GM23338 (cell line): ENCODE measurements around the gene TPO. TPM values are rescaled to one million over a fixed set of nuclear protein-coding genes. Genes with fewer than 3 reads are reported as not detected.

Experiments
- ATAC-seq: fragments of 200-7000 bp; cut with Tn5 transposase; 3 replicates; pipeline ENCODE4 v1.9.1; 2020
- DNase-seq: peaks from one replicate; pipeline ENCODE4 v3.0.0-alpha.2; 2015; ENCODE audit warnings: low spot score
- H2AFZ ChIP-seq: fragments of 200-600 bp; sonication (generic); 2 replicates; pipeline ENCODE4 v1.8.0; 2016; ENCODE audit warnings: antibody characterized with exemption, mild to moderate bottlenecking, moderate library complexity
- H3F3A ChIP-seq: fragments of 200-600 bp; sonication (generic); replicated peaks from 2 replicates; pipeline ENCODE4 v1.8.0; 2017; ENCODE audit warnings: antibody characterized with exemption, mixed run types, low read depth
- H3K27ac ChIP-seq: fragments of 200-600 bp; sonication (generic); 2 replicates; pipeline ENCODE4 v1.6.1; 2016; ENCODE audit warnings: low read depth
- H3K27me3 ChIP-seq: fragments of 200-600 bp; sonication (generic); 2 replicates; pipeline ENCODE4 v1.8.0; 2016; ENCODE audit warnings: mild to moderate bottlenecking, mixed run types, moderate library complexity; ENCODE audit not compliant: insufficient read depth
- H3K36me3 ChIP-seq: fragments of 200-600 bp; sonication (generic); 2 replicates; pipeline ENCODE4 v1.8.0; 2016; ENCODE audit warnings: mild to moderate bottlenecking; ENCODE audit not compliant: insufficient read depth
- H3K4me1 ChIP-seq: fragments of 200-600 bp; sonication (generic); 2 replicates; pipeline ENCODE4 v1.8.0; 2016; ENCODE audit warnings: mild to moderate bottlenecking, moderate library complexity; ENCODE audit not compliant: insufficient read depth
- H3K4me2 ChIP-seq: fragments of 200-600 bp; sonication (generic); 2 replicates; pipeline ENCODE4 v1.7.1; 2017; ENCODE audit warnings: mixed run types
- H3K4me3 ChIP-seq: fragments of 200-600 bp; sonication (generic); 2 replicates; pipeline ENCODE4 v1.6.1; 2016; ENCODE audit warnings: mixed run types
- H3K79me2 ChIP-seq: fragments of 200-600 bp; sonication (generic); replicated peaks from 2 replicates; pipeline ENCODE4 v1.8.0; 2017; ENCODE audit warnings: mild to moderate bottlenecking; ENCODE audit not compliant: insufficient read depth
- H3K9me2 ChIP-seq: fragments of 200-600 bp; sonication (generic); 2 replicates; pipeline ENCODE4 v1.8.0; 2017; ENCODE audit not compliant: insufficient read depth
- H4K20me1 ChIP-seq: fragments of 200-600 bp; sonication (generic); replicated peaks from 2 replicates; pipeline ENCODE4 v1.8.0; 2017; ENCODE audit warnings: mild to moderate bottlenecking; ENCODE audit not compliant: insufficient read depth
- H3K27ac Mint-ChIP-seq: 2 replicates; pipeline ENCODE4 v1.8.0; 2020; ENCODE audit warnings: inconsistent platforms, mild to moderate bottlenecking, moderate library complexity, mixed read lengths
- H3K27me3 Mint-ChIP-seq: 3 replicates; pipeline ENCODE4 v1.8.0; 2022; ENCODE audit warnings: low read depth, mild to moderate bottlenecking, moderate library complexity, mixed read lengths, inconsistent platforms; ENCODE audit not compliant: insufficient read depth, poor library complexity
- H3K36me3 Mint-ChIP-seq: 3 replicates; pipeline ENCODE4 v1.8.0; 2021; ENCODE audit warnings: low read depth, mild to moderate bottlenecking, inconsistent platforms, moderate library complexity, mixed read lengths
- H3K4me1 Mint-ChIP-seq: 3 replicates; pipeline ENCODE4 v1.8.0; 2020; ENCODE audit warnings: mild to moderate bottlenecking, inconsistent platforms, mixed read lengths
- H3K4me3 Mint-ChIP-seq: 3 replicates; pipeline ENCODE4 v1.8.0; 2021; ENCODE audit warnings: moderate library complexity, mild to moderate bottlenecking, inconsistent platforms, mixed read lengths
- H3K9me3 Mint-ChIP-seq: 3 replicates; pipeline ENCODE4 v1.8.0; 2020; ENCODE audit warnings: moderate library complexity, mild to moderate bottlenecking, inconsistent platforms, mixed read lengths
- CREB1 ChIP-seq: fragments of 250-450 bp; sonication (Bioruptor Pico); IDR thresholded peaks from 2 replicates; pipeline ENCODE4 v1.5.0; 2020; ENCODE audit warnings: low read depth, mild to moderate bottlenecking, moderate library complexity
- CTCF ChIP-seq, 2 experiments: fragments of 200-600 bp in 1 of 2; sonication (generic) in 1 of 2; conservative IDR thresholded peaks; 2 replicates each; pipeline versions ENCODE4 v1.5.1 to v1.6.1; 2016 to 2017; ENCODE audit warnings: antibody characterized with exemption in 2 of 2, low read depth in 2 of 2, mild to moderate bottlenecking in 2 of 2, moderate library complexity in 1 of 2
- ETS1 ChIP-seq: IDR thresholded peaks from 2 replicates; pipeline ENCODE4 v1.6.1; 2016; ENCODE audit warnings: antibody characterized with exemption
- EZH2 ChIP-seq: fragments of 200-600 bp; sonication (generic); IDR thresholded peaks from one replicate; pipeline ENCODE4 v1.8.0; 2017; ENCODE audit warnings: antibody characterized with exemption, mild to moderate bottlenecking, low read depth; ENCODE audit not compliant: unreplicated experiment
- EZH2phosphoT487 ChIP-seq: fragments of 200-600 bp; sonication (generic); IDR thresholded peaks from one replicate; pipeline ENCODE4 v1.8.1; 2018; ENCODE audit warnings: antibody characterized with exemption; ENCODE audit not compliant: unreplicated experiment
- JUNB ChIP-seq: IDR thresholded peaks from one replicate; pipeline ENCODE4 v1.6.1; 2016; ENCODE audit warnings: antibody characterized with exemption; ENCODE audit not compliant: unreplicated experiment
- NANOG ChIP-seq: IDR thresholded peaks from 2 replicates; pipeline ENCODE4 v1.6.1; 2016; ENCODE audit warnings: antibody characterized with exemption, borderline replicate concordance
- POLR2AphosphoS5 ChIP-seq: IDR thresholded peaks from 2 replicates; pipeline ENCODE4 v1.6.1; 2016; ENCODE audit warnings: antibody characterized with exemption, low read depth
- REST ChIP-seq: IDR thresholded peaks from one replicate; pipeline ENCODE4 v1.6.1; 2018; ENCODE audit warnings: antibody characterized with exemption; ENCODE audit not compliant: unreplicated experiment
- STAT1 ChIP-seq: IDR thresholded peaks from one replicate; pipeline ENCODE4 v1.6.1; 2016; ENCODE audit warnings: antibody characterized with exemption; ENCODE audit not compliant: unreplicated experiment
- ZNF114 ChIP-seq: fragments of 250-450 bp; sonication (Bioruptor Pico); IDR thresholded peaks from 2 replicates; pipeline ENCODE4 v1.5.0; 2020; ENCODE audit warnings: mild to moderate bottlenecking, moderate library complexity
- ZNF331 ChIP-seq: fragments of 250-450 bp; sonication (Bioruptor Pico); IDR thresholded peaks from 2 replicates; pipeline ENCODE4 v1.5.0; 2020; ENCODE audit warnings: low read depth, mild to moderate bottlenecking, moderate library complexity
- polyA plus RNA-seq: library from polyadenylated mRNA; unstranded; fragments of >200 nt; fragmentation: Nextera tagmentation; extraction: Ambion mirVana; gene quantifications from 2 replicates; pipeline ENCODE4 v1.2.1, GENCODE V29; 2016
- total RNA-seq: library from RNA; depleted of rRNA; stranded (reverse); fragments of >200 nt; shearing (Covaris generic); gene quantifications from 2 replicates; pipeline ENCODE4 v1.2.3, GENCODE V29; 2014

TPO gene
- total and polyA plus RNA-seq, 2 experiments from 2014 or later, result 0.74 TPM; not detected in 1

- ATAC-seq (no peak), DNase-seq (no peak)
- H3K4me3 Mint-ChIP-seq, result no peak overlapping the region
- H3K4me2 ChIP-seq, result no peak overlapping the region
- no peaks in the 10 kb centered on the region for H3K36me3 Mint-ChIP-seq
- no peaks in the 10 kb centered on the region for H3K36me3 ChIP-seq
- H3F3A ChIP-seq, result no peaks in the 10 kb centered on the region
- H3K27ac Mint-ChIP-seq, result no peak overlapping the region
- peaks cover 4% of the 10 kb centered on the region for H4K20me1 ChIP-seq
- H3K4me1 Mint-ChIP-seq, result peaks cover 17% of the 10 kb centered on the region; the same call in 2 of the 3 replicates
- H3K27me3 Mint-ChIP-seq, result peaks cover 4% of the 10 kb centered on the region
- no peaks in the 10 kb centered on the region for H3K9me2 ChIP-seq
- no peaks in the 10 kb centered on the region for H3K79me2 ChIP-seq
- H3K4me3 ChIP-seq, result no peak overlapping the region
- H3K4me1 ChIP-seq, result no peaks in the 10 kb centered on the region
- no peaks in the 10 kb centered on the region for H3K27me3 ChIP-seq
- no peak overlapping the region for H2AFZ ChIP-seq
- no peak for TF ChIP-seq CREB1 (CRISPR knock-in tag)
- no peak for TF ChIP-seq JUNB
- TF ChIP-seq ZNF331 (CRISPR knock-in tag), result no peak
- H3K9me3 Mint-ChIP-seq, result no peaks in the 10 kb centered on the region
- H3K27ac ChIP-seq, result no peak overlapping the region
Measured at GRCh38 chr2:1556776-1557466, 143.7 kb downstream of the TPO start.

GRCh38 chr2:1557467-1557820, 144.2 kb downstream of the TPO start:
- Mint-ChIP-seq H3K27me3 (peaks cover 4% of the 10 kb centered on the region), H3K27ac (no peak overlapping the region), H3K4me3 (no peak overlapping the region), H3K9me3 (no peaks in the 10 kb centered on the region), H3K36me3 (no peaks in the 10 kb centered on the region), H3K4me1 (peaks cover 21% of the 10 kb centered on the region; the same call in 2 of the 3 replicates)
- Histone ChIP-seq H3K27me3 (no peaks in the 10 kb centered on the region), H3K36me3 (no peaks in the 10 kb centered on the region), H3K27ac (no peak overlapping the region), H3K4me1 (no peaks in the 10 kb centered on the region), H3K4me3 (no peak overlapping the region), H3K4me2 (no peak overlapping the region), H2AFZ (no peak overlapping the region), H4K20me1 (peaks cover 4% of the 10 kb centered on the region; the same call in 1 of the 2 replicates), H3F3A (no peaks in the 10 kb centered on the region), H3K9me2 (no peaks in the 10 kb centered on the region), H3K79me2 (no peaks in the 10 kb centered on the region)
- ATAC-seq, result no peak
- no peak for DNase-seq
- TF ChIP-seq REST (no peak), JUNB (no peak), EZH2phosphoT487 (no peak), POLR2AphosphoS5 (no peak), CTCF (conservative IDR thresholded peaks at IDR 0.05; ENCODE audit: low read depth in 2 of 2) (no peak), STAT1 (no peak), ZNF114 (no peak), CREB1 (CRISPR knock-in tag) (no peak), ZNF331 (CRISPR knock-in tag) (no peak), EZH2 (no peak), ETS1 (no peak), NANOG (no peak)
